Caki2 (cell line): ENCODE data around the gene AK1. TPM values are rescaled to one million over a fixed set of nuclear protein-coding genes. Genes with fewer than 3 reads are reported as not detected.

Experiments used
- total RNA-seq: library from RNA; depleted of rRNA; stranded (reverse); fragments of >200 nt; shearing (Covaris generic); gene quantifications from 2 replicates; pipeline ENCODE4 v1.2.3, GENCODE V29; 2014; ENCODE audit warnings: low replicate concordance; rRNA removed

The AK1 gene
- total RNA-seq, 1 experiment from 2014 or later: 51.2 TPM

Other genes starting within 250 kb of the AK1 start
- not detected in 2 replicates for gene CFAP157, start 170.7 kb downstream of the AK1 start, total RNA-seq
- gene PTRH1, start 162.0 kb downstream of the AK1 start, total RNA-seq: 15.6 and 58.3 TPM in 2 replicates
- 0.67 TPM in 1 of 2 replicates, not detected in the other for gene TTC16, start 161.6 kb downstream of the AK1 start, total RNA-seq
- 2.3 and 2.6 TPM in 2 replicates for gene TOR2A, start 142.4 kb downstream of the AK1 start, total RNA-seq
- gene SH2D3C, start 99.0 kb downstream of the AK1 start, total RNA-seq: not detected in 2 replicates
- 38.3 and 51.9 TPM in 2 replicates for gene CDK9, start 91.6 kb downstream of the AK1 start, total RNA-seq
- 76.5 and 99.2 TPM in 2 replicates for gene FPGS, start 74.8 kb downstream of the AK1 start, total RNA-seq
- gene ENG, start 23.0 kb downstream of the AK1 start, total RNA-seq: 2.1 and 5.2 TPM in 2 replicates
- 22.8 and 27.4 TPM in 2 replicates for gene ST6GALNAC6, start 21.9 kb upstream of the AK1 start, total RNA-seq
- 18.1 and 22.2 TPM in 2 replicates for gene ST6GALNAC4, start 39.4 kb upstream of the AK1 start, total RNA-seq
- gene PIP5KL1, start 53.1 kb upstream of the AK1 start, total RNA-seq: 6.2 and 9.2 TPM in 2 replicates
- 46.9 and 54.5 TPM in 2 replicates for gene DPM2, start 60.2 kb upstream of the AK1 start, total RNA-seq
- gene EEIG1, start 103.3 kb upstream of the AK1 start, total RNA-seq: 93.4 and 140 TPM in 2 replicates
- gene NAIF1, start 189.6 kb upstream of the AK1 start, total RNA-seq: 12.3 and 24.5 TPM in 2 replicates
- 5.0 and 14.5 TPM in 2 replicates for gene SLC25A25, start 190.6 kb upstream of the AK1 start, total RNA-seq